Suppressor macrophage (primary cell): ENCODE results near the gene TRIM62.
"Not testable (repeated sequence)": the region's sequence is repeated elsewhere in the genome, so short reads cannot be mapped to it uniquely, and the experiment has no call there.

Experiments used
- DNase-seq, 4 experiments: peaks; one replicate each; pipeline ENCODE4 v3.0.0-alpha.2; 2020 to 2022

TRIM62 gene

DNA sequence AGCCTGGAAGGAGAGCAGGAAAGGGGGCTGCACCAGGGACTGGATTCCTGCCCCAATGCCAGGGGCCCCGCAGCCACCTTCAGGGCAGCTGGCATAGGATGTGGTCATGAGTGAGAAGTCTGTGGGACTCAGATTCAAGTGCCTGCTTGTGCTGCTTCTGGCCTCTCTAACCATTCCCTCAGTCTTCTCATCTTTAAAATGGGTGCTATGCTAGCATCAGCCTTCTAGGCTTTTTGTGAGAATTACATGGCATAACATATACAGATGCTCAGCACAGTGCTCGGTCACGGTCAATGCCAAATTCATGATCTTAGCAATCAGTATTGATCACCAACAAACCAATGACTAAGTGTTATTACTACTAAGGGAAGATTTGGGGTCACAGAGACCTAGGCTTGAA lies 23.5 kb downstream of the TRIM62 start:
- no peak for DNase-seq

DNA sequence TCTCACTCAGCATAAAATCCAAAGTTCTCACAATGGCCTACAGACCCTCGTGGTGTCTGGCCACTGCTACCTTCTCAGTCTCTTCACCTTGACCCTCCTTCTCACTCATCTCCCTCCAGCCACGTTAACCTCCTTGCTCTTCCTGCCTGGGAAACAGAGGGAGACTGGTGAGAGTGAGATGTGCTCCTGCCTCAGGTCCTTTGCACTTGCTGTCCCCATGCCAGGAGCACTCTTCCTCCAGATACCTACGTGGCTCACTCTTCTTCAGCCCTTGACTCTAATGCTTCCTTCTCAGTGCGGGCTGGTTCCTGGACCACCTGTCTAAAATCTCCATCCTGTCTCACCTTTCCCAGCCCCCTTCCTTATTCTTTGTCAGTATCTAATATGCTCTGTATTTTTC lies 24.7 kb downstream of the TRIM62 start:
- no peak for DNase-seq

DNA sequence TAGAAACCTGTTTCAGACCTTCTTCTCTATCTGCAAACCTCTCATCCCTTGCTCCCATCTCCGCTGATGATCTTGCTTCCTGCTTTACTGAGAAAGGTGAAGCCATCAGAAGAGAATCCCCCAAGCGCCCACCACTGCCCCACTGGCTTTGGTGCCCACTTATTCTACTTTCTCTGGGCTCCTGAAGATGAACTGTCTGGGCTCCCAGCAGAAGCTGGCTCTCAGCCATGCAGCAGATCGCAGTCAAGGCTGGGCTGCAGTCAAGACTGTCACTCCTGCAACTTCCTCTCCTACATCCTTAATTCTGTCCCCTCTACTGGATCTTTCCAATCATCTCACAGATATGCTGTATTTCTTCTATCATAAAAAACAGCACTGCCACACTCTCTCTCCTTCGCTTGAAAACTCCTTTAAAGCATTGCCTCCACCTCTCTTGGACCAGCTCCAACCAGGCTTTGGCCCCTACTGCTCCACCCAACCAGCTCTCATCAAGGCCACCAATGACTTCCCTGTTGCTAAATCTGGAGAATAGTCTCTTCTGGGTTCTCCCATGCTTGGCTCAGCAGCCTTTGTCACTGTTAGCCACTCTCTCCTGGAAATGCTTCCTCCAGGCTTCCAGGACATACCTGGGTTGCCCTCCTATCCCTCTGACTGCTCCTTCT lies 25.8 kb downstream of the TRIM62 start:
- no peak for DNase-seq

DNA sequence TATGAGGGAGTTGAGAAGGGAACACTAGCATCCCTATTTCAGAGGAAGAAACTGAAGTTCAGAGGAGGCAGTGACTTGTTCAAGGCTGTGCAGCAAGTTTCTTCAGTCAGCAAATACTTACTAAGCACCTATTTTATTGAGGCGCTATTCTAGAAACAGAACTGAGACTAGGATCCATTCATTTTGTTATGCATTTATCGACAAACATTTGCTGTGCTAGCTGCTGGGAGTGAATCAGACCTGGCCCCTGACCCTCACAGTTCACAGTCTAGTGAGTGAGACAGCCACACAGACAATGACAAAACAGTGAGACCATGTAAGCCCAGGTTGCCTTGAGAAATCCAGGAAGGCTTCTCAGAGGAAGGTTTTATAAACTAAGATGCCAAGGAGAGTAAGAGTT lies 28.2 kb downstream of the TRIM62 start:
- no peak for DNase-seq

DNA sequence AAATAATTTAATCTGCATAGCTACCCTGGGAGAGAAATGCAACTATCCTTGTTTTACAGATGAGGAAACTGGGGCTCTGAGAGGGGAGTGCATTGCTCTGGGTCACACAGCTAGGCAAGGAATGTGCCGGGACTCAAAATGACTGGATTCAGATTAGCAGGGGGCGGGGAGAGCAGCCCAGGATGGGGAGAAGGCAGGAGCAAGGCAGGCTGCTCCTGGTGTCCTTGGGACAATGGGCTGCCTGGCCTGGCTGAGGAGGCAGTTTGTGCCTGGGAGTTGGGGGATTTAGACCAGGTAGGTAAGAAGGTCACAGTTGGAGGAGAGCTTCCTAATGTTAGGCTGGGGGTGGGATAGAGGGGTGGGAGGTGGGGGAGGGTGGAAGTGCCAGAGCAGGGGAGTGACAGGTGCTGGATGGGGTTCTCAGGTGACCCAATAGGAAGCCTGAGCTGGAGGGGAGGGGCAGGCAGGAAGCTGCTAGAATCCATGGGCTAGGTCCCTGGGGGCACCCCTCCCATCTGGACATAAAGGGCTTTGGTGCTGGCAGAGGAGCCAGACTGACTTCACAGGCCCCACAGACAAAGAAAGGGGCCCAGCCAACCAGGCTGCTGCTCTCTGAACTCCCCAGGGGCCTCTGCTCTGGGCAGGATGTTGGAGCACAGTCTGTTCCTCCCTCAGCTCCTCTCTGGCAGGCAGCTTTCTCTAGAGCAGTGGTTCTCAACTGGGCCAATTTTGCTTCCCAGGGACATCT lies 29.0 kb downstream of the TRIM62 start:
- DNase-seq, result no peak

DNA sequence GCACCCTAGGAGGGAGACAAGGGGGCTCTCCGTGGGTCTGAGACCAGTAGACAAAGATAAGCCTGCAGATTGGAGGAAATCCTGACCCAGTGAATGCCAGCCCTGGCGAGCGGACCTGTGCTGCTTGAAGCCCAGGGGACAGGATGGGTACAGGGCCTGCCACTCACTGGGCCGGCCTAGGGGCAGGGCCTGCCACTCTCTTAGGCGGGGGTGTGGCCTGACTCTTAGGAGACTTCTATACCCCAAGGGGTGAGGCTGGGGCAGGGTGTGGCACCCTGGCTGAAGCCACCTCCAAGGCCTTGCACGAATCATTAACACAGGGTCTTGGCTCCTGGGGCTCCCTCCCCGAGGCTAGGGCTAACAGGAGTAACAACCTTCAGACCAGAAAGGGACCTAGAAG lies 30.7 kb downstream of the TRIM62 start:
- DNase-seq, result no peak

DNA sequence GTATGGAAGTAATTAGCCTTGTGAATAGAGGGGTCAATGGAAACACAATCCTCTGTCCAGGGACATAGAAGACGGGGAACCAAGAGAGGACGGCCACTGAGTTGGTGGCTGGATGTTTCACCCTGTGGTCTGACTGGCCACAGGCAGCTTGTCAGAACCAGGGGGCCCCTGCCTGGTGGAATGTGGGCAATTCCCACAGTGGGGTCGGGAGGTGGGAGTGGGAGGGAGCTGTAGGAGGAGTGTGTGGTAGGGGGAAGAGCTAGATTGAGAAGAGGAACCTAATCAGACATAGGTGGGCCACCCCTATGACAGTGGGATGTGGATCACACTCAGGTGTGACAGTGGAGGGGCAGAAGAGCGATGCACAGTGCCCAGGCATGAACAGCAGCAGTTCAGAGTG lies 31.3 kb downstream of the TRIM62 start:
- DNase-seq, result no peak

DNA sequence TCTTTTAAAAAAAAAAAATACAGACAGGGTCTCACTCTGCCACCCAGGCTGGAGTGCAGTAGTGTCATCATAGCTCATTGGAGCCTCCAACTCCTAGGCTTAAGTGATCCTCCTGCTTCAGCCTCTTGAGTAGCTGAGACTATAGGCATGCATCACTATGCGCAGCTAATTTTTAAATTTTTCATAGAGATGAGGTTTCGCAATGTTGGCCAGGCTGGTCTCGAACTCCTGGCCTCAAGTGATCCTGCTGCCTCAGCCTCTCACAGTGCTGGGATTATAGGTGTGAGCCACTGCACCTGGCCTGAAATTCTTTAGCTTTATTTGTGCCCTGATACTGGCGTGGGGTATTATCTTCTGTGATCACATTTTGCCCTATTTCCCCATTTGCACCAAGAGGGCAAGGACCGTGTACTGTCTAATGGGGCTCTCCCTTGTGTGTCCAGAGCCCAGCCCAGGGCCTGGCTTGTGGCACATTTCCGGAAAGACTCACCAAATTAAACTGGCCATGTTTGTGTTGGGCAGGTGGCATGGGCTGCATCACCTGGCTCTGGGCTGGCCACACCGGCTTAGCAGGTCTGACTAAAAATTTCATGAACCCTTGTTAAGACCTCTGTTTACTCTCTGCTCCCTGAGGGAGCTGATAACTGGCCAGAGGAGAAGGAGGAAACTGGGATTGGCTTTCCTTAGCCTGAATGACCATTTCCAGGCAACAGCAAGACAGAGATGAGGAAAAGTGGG lies 32.2 kb downstream of the TRIM62 start:
- DNase-seq, result no peak

DNA sequence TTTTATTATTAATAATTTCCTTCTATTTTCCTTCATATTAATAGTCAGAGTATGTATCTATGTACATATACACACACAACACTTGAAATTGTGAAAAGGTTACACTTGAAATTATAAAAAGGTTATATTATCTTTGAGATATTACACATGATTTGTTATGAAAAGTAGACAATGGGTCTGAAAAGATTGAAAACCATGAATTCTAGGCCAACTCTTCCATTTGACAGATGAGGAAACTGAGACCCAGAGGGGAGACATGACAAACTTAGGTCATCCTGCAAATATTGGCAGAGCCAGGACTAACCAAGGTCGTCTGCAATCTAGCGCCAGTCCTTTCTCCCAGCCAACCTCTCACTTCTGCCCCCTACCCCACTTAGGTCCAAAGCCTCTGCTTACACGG lies 33.2 kb downstream of the TRIM62 start:
- DNase-seq, result no peak

DNA sequence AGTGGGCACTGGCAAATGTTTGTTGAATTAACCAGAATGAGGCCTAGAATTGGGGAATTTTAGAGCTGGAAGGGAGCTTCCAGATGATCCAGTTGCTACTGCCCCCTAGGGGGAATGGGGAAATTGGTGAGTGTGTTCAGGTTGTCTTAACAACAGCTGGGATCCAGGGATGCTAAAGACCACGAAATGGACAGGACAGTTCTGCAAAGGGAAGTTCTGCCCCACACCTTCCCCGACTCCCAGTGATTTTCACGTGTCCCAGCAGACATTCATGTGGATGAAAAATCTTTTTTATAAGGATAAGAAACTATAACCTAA lies 33.9 kb downstream of the TRIM62 start:
- peak in 2 of 4 experiments; percentile 20 to 23 for DNase-seq

DNA sequence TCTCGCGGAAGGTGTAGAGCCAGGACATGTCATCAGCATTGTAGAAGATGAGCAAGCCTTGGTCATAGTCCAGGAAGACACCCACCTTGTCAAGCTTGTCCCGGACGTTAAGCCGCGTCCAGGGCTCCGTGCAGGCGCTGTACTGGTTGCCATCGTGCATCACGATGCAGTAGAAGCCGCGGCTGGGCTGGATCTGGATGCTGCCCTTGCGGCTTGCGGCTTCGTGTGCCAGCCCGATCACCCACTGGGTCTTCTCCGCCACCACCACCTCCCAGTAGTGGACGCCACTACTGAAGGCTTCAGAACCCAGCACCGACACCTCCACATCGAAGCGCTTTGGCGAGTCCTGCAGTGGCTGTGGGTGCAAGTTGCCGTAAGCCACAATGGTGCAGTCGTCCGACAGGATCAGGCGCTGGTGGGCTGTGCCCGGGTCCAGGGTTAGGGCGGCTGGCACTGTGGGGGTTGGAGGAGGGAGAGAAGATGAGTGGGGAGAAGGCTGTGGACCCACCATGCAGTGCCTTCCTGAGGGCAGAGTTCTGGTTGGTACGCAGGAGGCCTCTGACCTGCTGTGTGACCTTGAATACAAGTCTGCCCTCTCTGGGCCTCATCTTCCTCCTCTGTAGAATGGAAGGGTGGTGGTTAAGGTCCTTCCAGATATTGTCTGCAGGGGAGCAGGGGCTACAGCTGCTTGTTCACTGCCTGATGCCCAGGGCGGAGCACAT lies 34.4 kb downstream of the TRIM62 start:
- DNase-seq, result no peak

DNA sequence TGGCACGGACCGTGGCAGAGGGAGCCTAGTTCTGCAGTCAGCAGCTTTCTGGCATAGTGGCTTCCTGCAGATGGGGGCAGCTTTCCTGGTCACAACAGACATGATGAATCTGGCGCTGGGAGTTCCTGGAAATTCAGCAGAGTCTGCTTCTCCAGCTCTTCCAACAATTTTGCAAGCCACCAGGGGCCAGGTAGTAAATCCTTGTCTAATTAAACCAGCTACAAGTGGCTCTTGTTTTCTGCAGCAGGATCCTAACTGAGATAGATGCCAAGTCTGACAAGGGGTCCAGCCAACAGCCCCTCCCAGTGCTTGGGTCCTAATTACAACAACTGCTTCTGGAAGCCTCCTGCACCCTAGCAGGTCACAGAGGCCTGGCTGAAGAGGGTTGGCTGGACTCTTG lies 35.8 kb downstream of the TRIM62 start:
- no peak for DNase-seq

DNA sequence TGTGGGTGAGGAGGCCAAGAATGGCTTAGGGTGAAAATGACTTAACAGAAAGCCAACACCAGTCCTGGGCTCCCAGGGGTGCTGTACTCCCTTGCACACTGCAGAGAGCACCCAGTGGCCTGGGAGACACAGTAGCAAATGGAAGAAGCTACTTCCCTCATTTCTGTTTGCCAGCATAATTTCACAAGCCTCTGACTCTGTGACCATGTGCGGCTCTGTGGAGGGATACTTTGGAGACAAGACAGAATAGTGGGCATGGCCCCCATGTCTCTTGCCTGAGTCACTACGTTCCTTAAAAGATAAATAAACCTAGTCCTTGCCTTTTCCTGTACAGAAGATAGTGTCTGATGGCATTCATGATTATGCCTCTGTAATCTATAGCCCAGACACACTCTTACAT lies 38.1 kb downstream of the TRIM62 start:
- DNase-seq, result peak; percentile 11 to 28 (median 20)

DNA sequence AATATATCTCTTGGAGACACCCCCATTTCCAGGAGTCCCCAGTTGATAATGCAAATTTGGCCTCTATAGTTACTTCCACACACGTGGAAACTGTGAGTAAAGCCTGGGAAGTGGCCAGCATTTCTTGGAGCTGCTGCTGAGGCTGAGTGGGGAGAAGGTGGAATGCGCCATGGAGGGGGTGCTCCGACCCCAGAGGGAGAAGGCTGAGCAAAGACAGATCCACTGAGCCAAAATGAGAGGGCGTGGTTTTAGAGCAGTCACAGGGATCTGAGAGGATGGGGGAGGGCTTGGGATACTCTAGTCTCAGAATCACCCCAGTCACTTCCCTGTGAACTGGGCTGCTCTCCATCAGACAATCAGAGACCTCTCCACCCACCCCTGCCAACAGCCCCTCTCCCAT lies 38.7 kb downstream of the TRIM62 start:
- DNase-seq, result no peak

DNA sequence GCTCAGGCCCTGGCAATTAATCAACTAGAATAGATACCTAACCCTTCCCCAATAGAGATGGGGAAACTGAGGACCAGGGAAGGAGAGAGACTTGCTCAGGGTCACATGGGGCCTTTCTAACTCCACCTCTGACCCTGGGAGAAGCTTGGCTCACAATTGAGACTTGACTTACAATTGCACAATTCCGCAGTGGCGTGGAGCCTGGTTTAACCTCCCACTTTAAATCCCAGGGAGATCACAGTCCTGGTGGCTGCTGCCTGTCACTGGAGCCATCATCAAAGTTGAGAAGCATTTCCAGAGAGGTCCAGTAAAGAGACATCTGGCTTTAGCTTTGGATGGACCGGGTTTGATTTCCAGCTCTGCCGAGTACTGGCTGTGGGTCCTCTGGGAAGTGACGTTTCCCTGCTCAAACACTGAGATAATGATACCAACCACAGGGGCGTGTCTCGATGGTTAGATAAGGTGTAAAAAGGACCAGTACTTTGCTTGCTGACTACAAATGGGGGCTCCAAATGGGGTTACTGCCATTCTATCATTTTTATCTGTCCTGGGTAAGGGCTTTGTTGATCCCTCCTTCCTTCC lies 39.3 kb downstream of the TRIM62 start:
- DNase-seq, result no peak

DNA sequence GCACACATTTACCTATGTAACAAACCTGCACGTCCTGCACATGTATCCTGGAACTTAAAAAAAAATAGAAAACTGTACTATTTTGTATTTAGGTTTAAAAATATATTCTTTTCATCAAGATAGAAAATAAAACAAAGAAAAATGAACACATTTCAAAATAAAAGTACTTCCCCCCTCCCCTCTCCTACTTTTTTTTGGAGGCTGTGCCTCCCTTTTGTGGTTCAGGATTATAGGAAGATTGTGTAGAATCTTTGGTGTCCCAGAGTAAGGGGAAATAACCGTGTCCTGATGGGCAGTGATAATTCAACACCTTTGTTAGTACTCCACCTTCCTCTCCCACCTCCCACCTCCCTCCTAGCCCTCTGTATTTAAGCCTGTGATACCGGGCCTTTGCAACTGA lies 40.1 kb downstream of the TRIM62 start:
- no peak for DNase-seq

DNA sequence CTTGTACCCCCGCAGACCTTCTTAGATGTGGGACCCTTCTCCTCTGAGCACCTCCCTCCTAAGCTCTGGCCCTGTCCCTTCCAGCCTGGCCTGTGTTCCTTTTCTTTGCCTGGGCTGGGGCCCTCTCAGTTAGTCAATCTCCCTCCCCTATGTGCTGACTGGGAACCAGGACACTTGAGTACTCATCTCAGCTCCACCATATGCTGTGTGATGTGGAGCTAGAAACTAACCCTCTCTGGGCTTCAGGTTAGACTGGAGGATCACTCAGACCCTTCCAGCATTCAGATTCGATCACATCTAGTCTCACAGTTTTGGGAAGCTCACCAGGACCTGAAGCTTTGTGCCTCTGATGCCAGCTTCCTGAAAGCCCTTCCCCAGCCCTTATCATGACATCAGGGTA lies 40.6 kb downstream of the TRIM62 start:
- DNase-seq, result no peak

DNA sequence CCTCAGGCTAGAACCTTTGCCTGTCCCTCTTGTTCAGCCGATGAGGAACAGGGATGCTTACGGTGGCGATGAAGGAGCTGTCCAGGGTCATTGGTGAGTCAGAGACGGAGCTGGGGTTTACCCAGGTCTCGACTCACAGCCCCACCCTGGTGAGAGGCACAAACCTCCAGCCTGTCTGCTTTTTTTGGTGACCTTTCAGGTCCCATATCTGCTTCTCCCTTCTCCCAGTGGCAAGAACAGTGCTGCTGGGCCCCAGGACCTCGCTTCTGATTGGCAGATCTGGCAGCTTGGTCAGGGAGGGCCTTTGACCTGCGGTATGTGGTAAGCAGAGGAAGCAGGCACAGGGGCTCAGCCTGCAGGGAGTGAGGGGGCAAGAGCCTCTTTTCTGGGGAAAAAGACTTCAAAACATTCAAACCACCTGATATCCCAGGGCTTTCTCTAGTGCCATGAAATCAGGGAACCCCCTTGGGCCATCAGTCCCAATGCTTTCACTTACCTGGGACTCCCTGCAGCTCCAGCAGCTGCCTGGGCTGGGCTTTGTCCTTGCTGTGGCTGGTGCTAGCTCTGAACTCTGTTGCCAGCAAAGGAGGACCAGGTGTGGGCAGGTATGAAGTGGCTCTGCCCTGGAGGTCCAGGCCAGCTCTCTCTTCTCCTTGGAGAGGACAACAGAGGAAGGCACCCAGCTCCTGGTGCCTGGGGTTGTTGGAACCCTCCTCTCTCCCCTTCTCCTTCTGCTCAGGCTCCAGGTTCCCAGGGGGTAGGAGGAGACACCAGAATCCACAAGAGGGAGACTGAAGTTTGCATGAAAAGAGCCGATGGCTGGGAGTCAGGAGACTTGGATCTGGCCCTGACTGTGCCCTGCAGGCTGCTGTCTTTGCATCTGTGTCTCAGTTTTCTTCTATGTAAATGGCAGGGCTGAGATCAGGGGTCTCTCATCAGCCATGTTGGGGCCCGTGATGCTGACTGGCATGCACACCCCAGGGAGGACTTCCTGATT lies 41.4 kb downstream of the TRIM62 start:
- no peak for DNase-seq

DNA sequence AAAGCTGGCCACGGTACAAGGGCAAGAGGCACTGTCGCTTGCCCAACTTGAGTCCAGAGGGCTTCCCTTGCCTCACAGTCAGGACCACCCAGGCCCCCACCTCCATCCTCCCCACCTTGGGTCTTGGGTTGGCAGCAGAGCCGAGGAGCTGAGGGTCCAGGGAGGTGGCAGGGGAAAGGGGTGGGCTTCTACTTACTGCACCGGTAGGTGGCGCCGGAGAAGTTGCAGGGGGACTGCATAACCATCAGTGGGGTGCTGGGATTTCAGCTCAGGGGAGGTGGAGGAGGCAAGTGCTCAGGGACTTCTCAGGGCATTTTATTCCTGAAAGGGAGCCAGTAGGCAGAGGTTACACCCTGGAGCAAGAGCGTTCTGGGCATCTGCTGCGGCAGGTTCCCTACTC lies 44.0 kb downstream of the TRIM62 start:
- DNase-seq, result peak in 1 of 4 experiments; percentile 40

DNA sequence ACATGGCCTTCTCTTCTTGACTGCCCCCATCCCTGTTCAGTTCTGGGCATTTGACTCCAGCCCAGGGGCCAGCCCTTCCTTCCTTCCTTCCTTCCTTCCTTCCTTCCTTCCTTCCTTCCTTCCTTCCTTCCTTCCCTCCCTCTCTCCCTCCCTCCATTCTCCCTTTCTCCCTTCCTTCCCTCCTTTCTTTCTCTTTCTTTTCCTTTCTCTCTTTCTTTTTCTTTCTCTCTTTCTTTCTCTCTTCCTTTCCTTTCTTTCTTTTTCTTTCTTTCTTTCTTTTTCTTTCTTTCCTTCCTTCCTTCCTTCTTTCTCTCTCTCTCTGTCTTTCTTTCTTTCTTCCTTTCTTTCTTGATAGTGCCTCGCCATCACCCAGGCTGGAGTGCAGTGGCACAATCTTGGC lies 45.8 kb downstream of the TRIM62 start:
- DNase-seq, result not testable (repeated sequence)

DNA sequence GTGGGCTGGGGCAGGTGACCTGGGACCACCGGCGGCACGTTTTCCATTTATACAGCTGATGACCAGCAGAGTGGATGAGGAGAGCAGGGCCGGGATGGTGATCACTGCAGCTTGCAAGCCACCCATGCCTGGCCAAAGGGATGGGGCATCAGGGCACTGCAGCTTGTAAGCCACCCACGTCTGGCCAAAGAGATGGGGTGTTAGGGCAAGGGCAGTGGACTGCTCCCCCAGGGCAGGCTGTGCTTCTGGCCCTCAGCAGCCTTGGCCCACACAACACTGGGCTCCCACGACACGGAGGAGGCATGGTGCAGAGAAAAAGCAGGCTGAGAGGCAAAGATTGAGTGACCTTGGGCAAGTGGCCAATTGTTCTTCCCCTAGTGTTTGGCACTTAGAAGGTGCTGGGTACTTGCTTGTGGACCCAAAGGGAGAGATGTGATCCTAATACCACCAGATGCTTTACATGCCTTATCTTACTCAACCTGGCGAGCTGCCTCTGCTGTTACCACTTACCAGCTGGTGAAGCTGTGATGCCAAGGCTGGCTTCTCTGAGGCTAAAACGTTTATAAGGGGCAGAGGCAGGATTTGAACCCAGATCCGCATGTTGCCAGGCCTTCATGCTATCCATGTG lies 48.3 kb downstream of the TRIM62 start:
- no peak for DNase-seq
